ENCODE data around the gene ADAMTSL3. TPM values are rescaled to one million over a fixed set of nuclear protein-coding genes. Genes with fewer than 3 reads are reported as not detected.

The ADAMTSL3 gene
- total and polyA plus RNA-seq, 2 donors (not counting 1 experiment from before 2014, with no cell fraction given), result 0.14 to 0.17 TPM

DNA sequence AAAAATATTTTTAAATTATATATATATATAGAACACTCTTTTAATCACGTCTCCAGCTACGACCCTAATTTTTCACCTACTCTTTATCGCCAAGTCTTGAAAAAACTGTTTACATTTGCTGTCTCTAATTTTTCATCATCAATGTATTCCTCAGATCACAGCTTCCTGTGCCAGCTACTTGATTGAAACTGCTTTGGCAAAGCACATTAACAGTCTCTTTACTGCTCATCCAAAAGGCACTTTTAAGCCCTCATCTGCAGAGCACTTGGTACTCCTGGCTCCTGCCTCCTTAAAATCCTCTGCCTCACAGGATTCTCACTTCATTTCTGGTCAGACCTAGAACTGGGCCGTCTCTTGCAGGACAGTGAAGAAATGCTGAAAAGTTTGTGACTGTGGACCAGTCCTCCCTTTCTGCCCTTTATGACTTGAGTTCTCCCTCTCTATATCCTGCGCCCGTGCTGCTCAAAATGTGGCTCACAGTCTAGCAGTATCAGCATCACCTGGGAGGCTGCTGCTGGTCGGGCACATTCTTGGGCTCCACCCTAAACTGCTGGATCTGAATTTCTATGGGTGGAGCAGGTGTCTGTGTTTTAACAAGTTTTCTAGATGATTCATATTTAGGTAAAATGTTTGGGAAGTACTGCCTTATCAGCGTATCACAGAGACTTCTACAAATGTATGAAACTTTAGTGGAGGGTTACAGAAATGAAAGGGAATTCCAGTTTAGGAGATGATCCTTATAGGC is 196.8 kb downstream of the ADAMTSL3 start:
- Histone ChIP-seq H3K9me3 (ENCODE audit: control insufficient read depth, insufficient read depth, low read depth, low read length) (no peaks in the 10 kb centered on the region), H3K4me1 (ENCODE audit: control insufficient read depth, extremely low read depth, insufficient read depth, low read length) (peaks cover 21% of the 10 kb centered on the region), H3K4me2 (ENCODE audit: extremely low read depth, insufficient read depth, low read length) (peak overlapping the region; percentile 11), H4K20me1 (ENCODE audit: control insufficient read depth, extremely low read depth, insufficient read depth, low read length) (no peaks in the 10 kb centered on the region), H3K9ac (ENCODE audit: insufficient read depth, low read length) (no peak overlapping the region), H3K27ac (ENCODE audit: insufficient read depth, low read length) (no peak overlapping the region), H3K79me2 (ENCODE audit: control insufficient read depth, insufficient read depth, low read length) (no peaks in the 10 kb centered on the region), H3K36me3 (ENCODE audit: control insufficient read depth, insufficient read depth, low read length) (no peaks in the 10 kb centered on the region), H3K4me3 (replicated peaks in 1 of 4; ENCODE audit: control extremely low read depth in 1 of 4, insufficient read depth in 1 of 4, low read depth in 3 of 4, low read length in 4 of 4) (no peak overlapping the region), H3K27me3 (ENCODE audit: control insufficient read depth, insufficient read depth, low read length) (no peaks in the 10 kb centered on the region), H2AFZ (ENCODE audit: low read length) (peak overlapping the region; percentile 30)
- TF ChIP-seq, protein P1, sequence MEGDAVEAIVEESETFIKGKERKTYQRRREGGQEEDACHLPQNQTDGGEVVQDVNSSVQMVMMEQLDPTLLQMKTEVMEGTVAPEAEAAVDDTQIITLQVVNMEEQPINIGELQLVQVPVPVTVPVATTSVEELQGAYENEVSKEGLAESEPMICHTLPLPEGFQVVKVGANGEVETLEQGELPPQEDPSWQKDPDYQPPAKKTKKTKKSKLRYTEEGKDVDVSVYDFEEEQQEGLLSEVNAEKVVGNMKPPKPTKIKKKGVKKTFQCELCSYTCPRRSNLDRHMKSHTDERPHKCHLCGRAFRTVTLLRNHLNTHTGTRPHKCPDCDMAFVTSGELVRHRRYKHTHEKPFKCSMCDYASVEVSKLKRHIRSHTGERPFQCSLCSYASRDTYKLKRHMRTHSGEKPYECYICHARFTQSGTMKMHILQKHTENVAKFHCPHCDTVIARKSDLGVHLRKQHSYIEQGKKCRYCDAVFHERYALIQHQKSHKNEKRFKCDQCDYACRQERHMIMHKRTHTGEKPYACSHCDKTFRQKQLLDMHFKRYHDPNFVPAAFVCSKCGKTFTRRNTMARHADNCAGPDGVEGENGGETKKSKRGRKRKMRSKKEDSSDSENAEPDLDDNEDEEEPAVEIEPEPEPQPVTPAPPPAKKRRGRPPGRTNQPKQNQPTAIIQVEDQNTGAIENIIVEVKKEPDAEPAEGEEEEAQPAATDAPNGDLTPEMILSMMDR (conservative IDR thresholded peaks at IDR 0.05 in 1 of 2, IDR thresholded peaks at IDR 0.05 in 1 of 2; ENCODE audit: low read depth in 1 of 2, low read length in 2 of 2), result no peak
- no peak for TF ChIP-seq EZH2 (IDR thresholded peaks at IDR 0.05; ENCODE audit: low read length, missing control alignments)
- no peak for DNase-seq (ENCODE audit: low read depth in 2 of 2)

DNA sequence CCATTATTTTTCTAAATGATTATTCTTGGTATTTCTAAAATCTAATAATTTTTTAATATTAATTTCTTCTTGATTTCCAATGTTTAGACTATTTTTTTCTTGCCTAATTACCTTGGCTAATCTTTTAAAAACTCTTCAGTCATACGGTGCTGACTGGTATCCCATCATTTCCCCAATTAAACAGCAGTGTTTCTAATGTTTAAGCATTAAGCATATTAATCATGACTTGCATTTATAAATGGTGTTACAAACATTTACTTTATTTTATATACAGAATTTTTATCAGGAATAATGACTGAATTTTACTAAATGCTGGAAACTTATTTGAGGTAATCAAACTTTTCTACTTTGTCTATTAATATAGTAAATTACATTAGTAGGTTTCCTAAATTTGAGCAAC is 199.3 kb downstream of the ADAMTSL3 start:
- no peak overlapping the region for H3K4me2 ChIP-seq (ENCODE audit: extremely low read depth, insufficient read depth, low read length)
- H3K9ac ChIP-seq (ENCODE audit: insufficient read depth, low read length), result no peak overlapping the region
- peaks cover 10% of the 10 kb centered on the region for H3K4me1 ChIP-seq (ENCODE audit: control insufficient read depth, extremely low read depth, insufficient read depth, low read length)
- H3K27me3 ChIP-seq (ENCODE audit: control insufficient read depth, insufficient read depth, low read length), result no peaks in the 10 kb centered on the region
- H3K27ac ChIP-seq (ENCODE audit: insufficient read depth, low read length), result no peak overlapping the region
- no peak for DNase-seq (ENCODE audit: low read depth in 2 of 2)
- H3K79me2 ChIP-seq (ENCODE audit: control insufficient read depth, insufficient read depth, low read length), result no peaks in the 10 kb centered on the region
- no peaks in the 10 kb centered on the region for H4K20me1 ChIP-seq (ENCODE audit: control insufficient read depth, extremely low read depth, insufficient read depth, low read length)
- no peak overlapping the region for H2AFZ ChIP-seq (ENCODE audit: low read length)
- no peaks in the 10 kb centered on the region for H3K36me3 ChIP-seq (ENCODE audit: control insufficient read depth, insufficient read depth, low read length)
- TF ChIP-seq, protein P1 (conservative IDR thresholded peaks at IDR 0.05 in 1 of 2, IDR thresholded peaks at IDR 0.05 in 1 of 2; ENCODE audit: low read depth in 1 of 2, low read length in 2 of 2), result no peak
- no peak for TF ChIP-seq EZH2 (IDR thresholded peaks at IDR 0.05; ENCODE audit: low read length, missing control alignments)
- no peaks in the 10 kb centered on the region for H3K9me3 ChIP-seq (ENCODE audit: control insufficient read depth, insufficient read depth, low read depth, low read length)
- H3K4me3 ChIP-seq (replicated peaks in 1 of 4; ENCODE audit: control extremely low read depth in 1 of 4, insufficient read depth in 1 of 4, low read depth in 3 of 4, low read length in 4 of 4), result no peak overlapping the region

DNA sequence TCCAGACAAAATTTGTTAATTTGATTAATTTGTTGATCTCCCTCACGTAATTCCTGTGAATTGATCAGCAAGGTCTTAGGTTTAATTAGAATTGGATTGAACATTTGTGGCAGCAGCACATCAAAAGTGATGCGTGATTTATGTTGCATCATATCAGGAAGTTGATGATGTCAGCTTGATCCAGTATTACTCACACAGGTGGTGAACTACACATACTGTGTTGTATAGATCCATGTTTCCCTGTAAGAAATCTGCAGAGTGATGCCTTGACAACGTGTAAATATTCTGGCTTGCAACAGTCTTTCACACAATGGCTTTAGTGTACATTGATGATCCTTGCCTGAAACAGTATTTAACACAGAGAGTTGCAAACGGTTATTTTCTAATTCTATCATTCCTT is 200.4 kb downstream of the ADAMTSL3 start:
- DNase-seq (ENCODE audit: low read depth in 2 of 2), result peak in 1 of 2 donors; percentile 7
- Histone ChIP-seq H3K79me2 (ENCODE audit: control insufficient read depth, insufficient read depth, low read length) (no peaks in the 10 kb centered on the region), H3K4me1 (ENCODE audit: control insufficient read depth, extremely low read depth, insufficient read depth, low read length) (peaks cover 9% of the 10 kb centered on the region), H3K4me3 (replicated peaks in 1 of 4; ENCODE audit: control extremely low read depth in 1 of 4, insufficient read depth in 1 of 4, low read depth in 3 of 4, low read length in 4 of 4) (no peak overlapping the region), H3K27ac (ENCODE audit: insufficient read depth, low read length) (no peak overlapping the region), H3K9me3 (ENCODE audit: control insufficient read depth, insufficient read depth, low read depth, low read length) (no peaks in the 10 kb centered on the region), H2AFZ (ENCODE audit: low read length) (no peak overlapping the region), H3K9ac (ENCODE audit: insufficient read depth, low read length) (no peak overlapping the region), H4K20me1 (ENCODE audit: control insufficient read depth, extremely low read depth, insufficient read depth, low read length) (no peaks in the 10 kb centered on the region), H3K4me2 (ENCODE audit: extremely low read depth, insufficient read depth, low read length) (no peak overlapping the region), H3K36me3 (ENCODE audit: control insufficient read depth, insufficient read depth, low read length) (no peaks in the 10 kb centered on the region), H3K27me3 (ENCODE audit: control insufficient read depth, insufficient read depth, low read length) (no peaks in the 10 kb centered on the region)
- TF ChIP-seq, protein P1 (conservative IDR thresholded peaks at IDR 0.05 in 1 of 2, IDR thresholded peaks at IDR 0.05 in 1 of 2; ENCODE audit: low read depth in 1 of 2, low read length in 2 of 2), result no peak
- no peak for TF ChIP-seq EZH2 (IDR thresholded peaks at IDR 0.05; ENCODE audit: low read length, missing control alignments)
